ENCODE measurements around the gene RPS3. TPM values are rescaled to one million over a fixed set of nuclear protein-coding genes. Genes with fewer than 3 reads are reported as not detected.

RPS3 gene
- total RNA-seq, 1 donor from 2014 or later: 827 TPM

- ATAC-seq (ENCODE audit: poor library complexity): peak; percentile 79
- peak; percentile 76 for DNase-seq
- intact Hi-C loops (cut with DNase I): no loop called here
Measured at GRCh38 chr11:75445315-75445953, 46.1 kb downstream of the RPS3 start.

GRCh38 chr11:75447415-75447814 is 48.1 kb downstream of the RPS3 start:
- intact Hi-C loops (cut with DNase I): no loop called here
- no peak for DNase-seq
- ATAC-seq (ENCODE audit: poor library complexity): no peak

- ATAC-seq (ENCODE audit: poor library complexity) (no peak), DNase-seq (no peak)
- intact Hi-C loops (cut with DNase I): no loop called here
Measured at GRCh38 chr11:75449271-75449670, 50.0 kb downstream of the RPS3 start.

GRCh38 chr11:75449776-75450175 is 50.5 kb downstream of the RPS3 start:
- no peak for DNase-seq
- intact Hi-C loops (cut with DNase I): no loop called here
- ATAC-seq (ENCODE audit: poor library complexity): no peak

DNA sequence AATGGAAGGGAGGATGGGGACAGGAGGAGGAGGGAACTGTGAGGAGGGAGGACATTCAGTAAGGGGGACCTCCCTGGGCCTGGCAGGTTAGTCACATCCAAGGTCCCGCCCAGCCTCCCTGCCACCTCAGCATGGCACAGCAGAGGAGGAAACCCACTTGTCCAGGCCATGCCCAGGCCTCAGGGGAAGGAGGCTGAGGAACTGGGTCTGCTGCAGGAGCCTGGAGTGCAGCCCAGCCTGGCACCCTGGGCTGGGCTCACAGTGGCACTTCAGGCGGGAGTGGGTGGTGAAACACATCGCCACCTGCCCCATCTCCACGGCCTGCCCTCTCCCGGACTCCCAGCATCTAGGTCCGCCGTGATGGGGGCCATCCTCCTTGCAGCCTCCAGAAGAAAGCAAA is 50.9 kb downstream of the RPS3 start:
- intact Hi-C loops (cut with DNase I): no loop called here
- no peak for ATAC-seq (ENCODE audit: poor library complexity)
- no peak for DNase-seq

DNA sequence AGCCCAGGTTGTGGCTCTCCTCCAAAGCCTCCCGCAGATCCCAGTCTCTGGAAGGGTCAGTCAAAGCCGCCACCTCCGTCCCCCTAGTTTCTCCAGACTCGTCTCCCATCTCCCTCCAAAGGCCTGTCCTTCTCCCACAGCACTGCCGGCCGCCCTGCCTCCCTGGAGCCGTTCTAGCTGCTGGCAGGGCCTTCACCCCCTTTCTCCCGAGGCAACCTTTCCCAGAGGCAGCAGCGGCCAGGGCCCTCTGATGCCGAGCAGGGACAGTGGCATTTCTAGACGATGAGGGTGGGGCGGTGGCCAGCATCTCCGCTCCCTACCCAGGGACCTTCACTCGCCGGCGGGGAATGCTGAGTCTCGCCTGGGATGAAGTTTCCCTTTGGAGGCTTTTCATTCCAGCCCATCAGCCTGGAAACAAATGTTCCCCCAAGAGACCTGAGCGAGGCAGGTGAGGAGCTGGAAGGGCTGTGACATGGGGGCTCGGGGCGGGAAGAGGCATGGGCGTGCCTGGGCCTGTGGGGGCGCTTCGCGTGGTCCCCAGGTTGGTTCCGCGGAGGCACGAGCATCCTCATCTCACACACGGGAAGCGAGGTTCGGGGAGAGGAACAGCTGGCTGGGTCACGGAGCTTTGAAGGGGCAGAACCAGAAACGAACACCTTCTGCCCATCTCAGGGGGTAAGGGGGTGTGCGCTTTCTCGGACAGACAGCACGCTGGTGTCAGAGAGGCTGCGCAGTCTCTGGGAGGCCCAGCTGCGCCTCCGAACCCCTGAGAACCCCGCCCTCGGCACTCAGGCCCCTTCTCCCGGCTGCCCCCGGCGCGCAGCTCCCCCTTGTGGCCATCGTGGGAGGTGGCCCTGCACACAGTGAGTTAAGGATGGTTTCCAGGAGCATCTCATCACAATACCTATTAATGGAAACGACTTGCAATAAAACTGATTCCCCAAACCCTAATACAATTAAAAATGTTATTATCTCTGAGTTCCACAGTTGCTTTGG is 51.8 kb downstream of the RPS3 start:
- DNase-seq (no peak), ATAC-seq (ENCODE audit: poor library complexity) (no peak)
- intact Hi-C loops (cut with DNase I): no loop called here

- no peak for ATAC-seq (ENCODE audit: poor library complexity)
- DNase-seq: no peak
- intact Hi-C loops (cut with DNase I): no loop called here
Measured at GRCh38 chr11:75453916-75454655, 54.8 kb downstream of the RPS3 start.

DNA sequence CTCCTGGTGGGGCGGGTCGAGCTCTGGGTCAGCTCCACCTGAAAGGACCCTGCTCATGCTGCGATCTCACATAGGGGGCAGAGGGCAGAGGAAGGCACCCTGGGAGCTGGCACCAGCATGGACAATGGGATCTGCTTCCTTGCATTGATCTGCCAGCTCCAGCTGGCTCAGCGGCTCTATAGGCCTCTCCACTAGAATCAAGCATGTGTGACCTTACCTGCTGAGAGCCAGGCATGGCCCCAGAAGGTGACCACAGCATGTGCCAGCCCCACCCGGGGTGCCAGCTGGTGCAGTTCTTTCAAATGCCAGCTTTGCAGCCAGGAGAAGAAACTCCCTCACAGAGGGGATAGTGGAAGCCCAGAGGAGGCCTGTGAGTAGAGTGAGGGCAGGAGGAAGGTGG is 55.7 kb downstream of the RPS3 start:
- intact Hi-C loops (cut with DNase I): no loop called here
- ATAC-seq (ENCODE audit: poor library complexity) (no peak), DNase-seq (no peak)

Other genes starting within 250 kb of the RPS3 start
- gene SLCO2B1, start 248.4 kb upstream of the RPS3 start, total RNA-seq: 28.2 TPM
- 0.11 TPM for gene TPBGL, start 158.7 kb upstream of the RPS3 start, total RNA-seq
- gene ARRB1, start 47.9 kb upstream of the RPS3 start, total RNA-seq: 24.6 TPM
- 0.48 TPM for gene KLHL35, start 33.7 kb downstream of the RPS3 start, total RNA-seq
- gene GDPD5, start 126.4 kb downstream of the RPS3 start, total RNA-seq: 6.5 TPM
- gene SERPINH1, start 162.7 kb downstream of the RPS3 start, total RNA-seq: 54.0 TPM

All from Right ventricle myocardium superior (tissue), 1 donor.